Keratinocyte (primary cell): ENCODE data around the gene CDH1. TPM values are rescaled to one million over a fixed set of nuclear protein-coding genes. Genes with fewer than 3 reads are reported as not detected.
A peak's percentile ranks its signal among the peaks of the same experiment; 100 is the strongest.

Source experiments
- DNase-seq: peaks from one replicate; pipeline ENCODE4 v3.0.0-alpha.2; 2011; ENCODE audit warnings: low read depth, missing footprints, low spot score
- FAIRE-seq: peaks from 2 replicates; lab custom pipeline; 2011; peaks lifted over from hg19 to GRCh38; lab: Jason Lieb, UNC
- H2AFZ ChIP-seq: 2 replicates; pipeline ENCODE4 v1.6.0; 2012; ENCODE audit warnings: low read length, control low read depth, inconsistent platforms; ENCODE audit not compliant: control insufficient read depth
- H3K27ac ChIP-seq: 2 replicates; pipeline ENCODE4 v1.5.1; 2011; ENCODE audit warnings: low read length; ENCODE audit not compliant: control insufficient read depth, insufficient read depth
- H3K27me3 ChIP-seq: 3 replicates; pipeline ENCODE4 v1.6.0; 2011; ENCODE audit warnings: low read length; ENCODE audit not compliant: control insufficient read depth, insufficient read depth; ENCODE audit errors: extremely low read depth
- H3K36me3 ChIP-seq, 2 experiments: 2 replicates in 1 of 2; 3 replicates in 1 of 2; pipeline ENCODE4 v1.5.1; 2011; ENCODE audit warnings: low read length in 2 of 2, mild to moderate bottlenecking in 1 of 2; ENCODE audit not compliant: control insufficient read depth in 2 of 2, insufficient read depth in 2 of 2; ENCODE audit errors: extremely low read depth in 1 of 2
- H3K4me1 ChIP-seq: 3 replicates; pipeline ENCODE4 v1.5.1; 2011; ENCODE audit warnings: low read length; ENCODE audit not compliant: control insufficient read depth, insufficient read depth; ENCODE audit errors: extremely low read depth
- H3K4me2 ChIP-seq: 3 replicates; pipeline ENCODE4 v1.6.0; 2011; ENCODE audit warnings: low read depth, low read length; ENCODE audit not compliant: control insufficient read depth, insufficient read depth; ENCODE audit errors: extremely low read depth
- H3K4me3 ChIP-seq, 3 experiments: fragments of 200-600 bp in 1 of 3; sonication (generic) in 1 of 3; 2 replicates in 2 of 3; 3 replicates in 1 of 3; pipeline ENCODE4 v1.5.1; 2011 to 2016; ENCODE audit warnings: low read length in 3 of 3, mild to moderate bottlenecking in 3 of 3, control low read depth in 2 of 3, inconsistent platforms in 1 of 3, low read depth in 1 of 3, mixed read lengths in 1 of 3, mixed run types in 1 of 3, moderate library complexity in 1 of 3; ENCODE audit not compliant: control insufficient read depth in 2 of 3, insufficient read depth in 2 of 3; ENCODE audit errors: extremely low read depth in 1 of 3
- H3K79me2 ChIP-seq: 2 replicates; pipeline ENCODE4 v1.6.0; 2012; ENCODE audit warnings: low read length; ENCODE audit not compliant: control insufficient read depth, insufficient read depth
- H3K9ac ChIP-seq: 3 replicates; pipeline ENCODE4 v1.6.0; 2011; ENCODE audit warnings: low read length; ENCODE audit not compliant: control insufficient read depth, insufficient read depth; ENCODE audit errors: extremely low read depth
- H3K9me1 ChIP-seq: 3 replicates; pipeline ENCODE4 v1.6.0; 2011; ENCODE audit warnings: low read length; ENCODE audit not compliant: control insufficient read depth, insufficient read depth; ENCODE audit errors: extremely low read depth
- H3K9me3 ChIP-seq: 2 replicates; pipeline ENCODE4 v1.5.1; 2012; ENCODE audit warnings: low read depth, low read length; ENCODE audit not compliant: control insufficient read depth
- H4K20me1 ChIP-seq: 3 replicates; pipeline ENCODE4 v1.6.0; 2011; ENCODE audit warnings: low read length; ENCODE audit not compliant: control insufficient read depth, insufficient read depth; ENCODE audit errors: extremely low read depth
- EZH2 ChIP-seq: IDR thresholded peaks from one replicate; pipeline ENCODE4 v1.6.1; 2012; ENCODE audit warnings: inconsistent platforms, mild to moderate bottlenecking, low read length, moderate library complexity
- dilution Hi-C: fragments of 300-500 bp; cut with MboI; formaldehyde crosslinking; loops from one replicate; pipeline ENCODE4 v1.7.0; 2020; ENCODE audit warnings: low sequenced_read_pairs; ENCODE audit not compliant: extremely low pct_ligation_motif_present
- polyA plus RNA-seq, 5 experiments: library from polyadenylated mRNA; depleted of rRNA in 3 of 5; stranded (reverse) in 3 of 5; stranded (forward) in 1 of 5; unstranded in 1 of 5; fragments of >200 nt; gene quantifications; 1 replicate in 1 of 5; 2 replicates in 3 of 5; 3 replicates in 1 of 5; pipeline versions ENCODE4 v1.2.1 to v1.2.3, GENCODE V29; 2011 to 2012; ENCODE audit warnings: missing spikeins in 2 of 5, low read depth in 1 of 5, low replicate concordance in 1 of 5
- TF ChIP-seq, protein P1 (sequence below), 3 experiments: IDR thresholded peaks in 1 of 3; conservative IDR thresholded peaks in 1 of 3; optimal IDR thresholded peaks in 1 of 3; 2 replicates in 2 of 3; 3 replicates in 1 of 3; pipeline versions ENCODE3 to v1.5.1; 2011; ENCODE audit warnings: low read length in 3 of 3, mild to moderate bottlenecking in 3 of 3, moderate library complexity in 2 of 3, control low read depth in 1 of 3, inconsistent platforms in 1 of 3; ENCODE audit not compliant: insufficient read depth in 2 of 3; ENCODE audit errors: extremely low read depth in 1 of 3

The CDH1 gene
- polyA plus RNA-seq, 1 donor (not counting 4 experiments of a cell fraction or from before 2014, with no cell fraction given): 247 TPM

- no peak overlapping the region for H2AFZ ChIP-seq
- peaks cover 12% of the 10 kb centered on the region for H4K20me1 ChIP-seq
- H3K79me2 ChIP-seq: peaks cover 68% of the 10 kb centered on the region
- H3K9me3 ChIP-seq: no peaks in the 10 kb centered on the region
- TF ChIP-seq, protein P1, sequence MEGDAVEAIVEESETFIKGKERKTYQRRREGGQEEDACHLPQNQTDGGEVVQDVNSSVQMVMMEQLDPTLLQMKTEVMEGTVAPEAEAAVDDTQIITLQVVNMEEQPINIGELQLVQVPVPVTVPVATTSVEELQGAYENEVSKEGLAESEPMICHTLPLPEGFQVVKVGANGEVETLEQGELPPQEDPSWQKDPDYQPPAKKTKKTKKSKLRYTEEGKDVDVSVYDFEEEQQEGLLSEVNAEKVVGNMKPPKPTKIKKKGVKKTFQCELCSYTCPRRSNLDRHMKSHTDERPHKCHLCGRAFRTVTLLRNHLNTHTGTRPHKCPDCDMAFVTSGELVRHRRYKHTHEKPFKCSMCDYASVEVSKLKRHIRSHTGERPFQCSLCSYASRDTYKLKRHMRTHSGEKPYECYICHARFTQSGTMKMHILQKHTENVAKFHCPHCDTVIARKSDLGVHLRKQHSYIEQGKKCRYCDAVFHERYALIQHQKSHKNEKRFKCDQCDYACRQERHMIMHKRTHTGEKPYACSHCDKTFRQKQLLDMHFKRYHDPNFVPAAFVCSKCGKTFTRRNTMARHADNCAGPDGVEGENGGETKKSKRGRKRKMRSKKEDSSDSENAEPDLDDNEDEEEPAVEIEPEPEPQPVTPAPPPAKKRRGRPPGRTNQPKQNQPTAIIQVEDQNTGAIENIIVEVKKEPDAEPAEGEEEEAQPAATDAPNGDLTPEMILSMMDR (optimal IDR thresholded peaks at IDR 0.05 in 1 of 3, IDR thresholded peaks at IDR 0.05 in 1 of 3, conservative IDR thresholded peaks at IDR 0.05 in 1 of 3; ENCODE audit: extremely low read depth in 1 of 3, insufficient read depth in 2 of 3, low read length in 3 of 3): no peak
- TF ChIP-seq EZH2: no peak
- no peak overlapping the region for H3K9ac ChIP-seq
- FAIRE-seq: peak; percentile 76
- H3K27me3 ChIP-seq: no peaks in the 10 kb centered on the region
- peaks cover 14 to 24% of the 10 kb centered on the region in 2 experiments for H3K36me3 ChIP-seq
- H3K4me2 ChIP-seq: peak overlapping the region; percentile 25
- peak overlapping the region in 1 of 3 experiments; percentile 12 for H3K4me3 ChIP-seq
- H3K9me1 ChIP-seq: peaks cover 3% of the 10 kb centered on the region
- H3K27ac ChIP-seq: peak overlapping the region; percentile 55
- peaks cover 37% of the 10 kb centered on the region for H3K4me1 ChIP-seq
- no peak for DNase-seq
- dilution Hi-C loops: no loop called here
These were observed 53.2 kb downstream of the CDH1 start for GRCh38 chr16:68790130-68790761.

- peaks cover 14 to 24% of the 10 kb centered on the region in 2 experiments for H3K36me3 ChIP-seq
These were observed 53.9 kb downstream of the CDH1 start for GRCh38 chr16:68790944-68791343.

More at GRCh38 chr16:68790944-68791343, 53.9 kb downstream of the CDH1 start:
- Histone ChIP-seq H3K4me1 (peaks cover 34% of the 10 kb centered on the region), H3K27me3 (no peaks in the 10 kb centered on the region), H3K4me3 (no peak overlapping the region), H3K79me2 (peaks cover 68% of the 10 kb centered on the region), H3K4me2 (no peak overlapping the region), H2AFZ (no peak overlapping the region), H3K27ac (peak overlapping the region; percentile 55), H3K9me1 (peaks cover 3% of the 10 kb centered on the region), H4K20me1 (peaks cover 12% of the 10 kb centered on the region), H3K9ac (no peak overlapping the region), H3K9me3 (no peaks in the 10 kb centered on the region)
- FAIRE-seq (no peak), DNase-seq (no peak)
- TF ChIP-seq, protein P1 (optimal IDR thresholded peaks at IDR 0.05 in 1 of 3, IDR thresholded peaks at IDR 0.05 in 1 of 3, conservative IDR thresholded peaks at IDR 0.05 in 1 of 3; ENCODE audit: extremely low read depth in 1 of 3, insufficient read depth in 2 of 3, low read length in 3 of 3): no peak
- no peak for TF ChIP-seq EZH2
- dilution Hi-C loops: no loop called here
